Aorta (tissue), 5 donors: Measurements from ENCODE around the gene HOXB3. TPM values are rescaled to one million over a fixed set of nuclear protein-coding genes. Genes with fewer than 3 reads are reported as not detected.

ENCODE experiments used
- ATAC-seq: fragments of 200-7000 bp; cut with Tn5 transposase; one replicate; pipeline ENCODE4 v1.9.1; 2022; ENCODE audit warnings: moderate library complexity; ENCODE audit not compliant: low FRiP score
- DNase-seq, 2 donors: peaks; one replicate each; pipeline ENCODE4 v3.0.0-alpha.2; 2020
- H3K27ac ChIP-seq, 2 donors: one replicate each; pipeline ENCODE4 v1.5.1; 2013; ENCODE audit warnings: low read length in 2 of 2, mild to moderate bottlenecking in 2 of 2, moderate library complexity in 2 of 2, control low read depth in 1 of 2, inconsistent platforms in 1 of 2, low read depth in 1 of 2
- H3K27me3 ChIP-seq, 2 donors: one replicate each; pipeline ENCODE4 v1.6.1; 2013; ENCODE audit warnings: control low read depth in 1 of 2, low read length in 1 of 2, mild to moderate bottlenecking in 1 of 2, moderate library complexity in 1 of 2; ENCODE audit not compliant: insufficient read depth in 2 of 2, control insufficient read depth in 1 of 2
- H3K36me3 ChIP-seq, 2 donors: one replicate each; pipeline ENCODE4 v1.6.1; 2013; ENCODE audit warnings: control low read depth in 1 of 2, low read length in 1 of 2, mild to moderate bottlenecking in 1 of 2; ENCODE audit not compliant: insufficient read depth in 2 of 2, control insufficient read depth in 1 of 2
- H3K4me1 ChIP-seq, 2 donors: one replicate each; pipeline ENCODE4 v1.6.1; 2013; ENCODE audit warnings: low read length in 2 of 2, control low read depth in 1 of 2, mild to moderate bottlenecking in 1 of 2, moderate library complexity in 1 of 2; ENCODE audit not compliant: insufficient read depth in 2 of 2, control insufficient read depth in 1 of 2
- H3K4me3 ChIP-seq, 2 donors: one replicate each; pipeline ENCODE4 v1.5.1; 2013; ENCODE audit warnings: low read length in 2 of 2, control low read depth in 1 of 2, mild to moderate bottlenecking in 1 of 2
- H3K9me3 ChIP-seq: one replicate; pipeline ENCODE4 v1.6.1; 2013; ENCODE audit warnings: mild to moderate bottlenecking, low read length; ENCODE audit not compliant: control insufficient read depth
- WGBS, 2 donors: extraction: QIAGEN DNeasy Blood & Tissue Kit; methylation state at CpG; one replicate each; pipeline ENCODE4 v1.1.7; 2013; 5-methylcytosine and 5-hydroxymethylcytosine counted together
- intact Hi-C, 2 donors: fragments of 100-400 bp; cut with DNase I; formaldehyde crosslinking; loops; one replicate each; pipeline versions ENCODE4 v1.14.2 to v1.15.0; 2022
- polyA plus RNA-seq, 2 donors: library from polyadenylated mRNA; stranded (reverse); fragments of 200-250 nt; gene quantifications; one replicate each; pipeline ENCODE4 v1.2.3, GENCODE V29; 2013
- total RNA-seq, 2 donors: library from RNA; stranded (reverse); fragmentation: NEBNext Ultra II Directional; extraction: Animal tissue kit (Norgen Biotek cat#: 25700); gene quantifications; one replicate each; pipeline ENCODE4 v1.2.1, GENCODE V29; 2021
- donor health status: healthy with polysubstance abuse.
- donor health status: Bipolar disorder and iron deficiency.
- donor health status: DM: no; HTN: no; CAD: no.
- donor health status: DM: no; HTN: no; CAD: no.
- donor health status: DM: yes; HTN: yes; CAD: no.

Gene HOXB3
- total and polyA plus RNA-seq, 4 donors = 2.4 to 62.9 (median 25.3) TPM

DNA sequence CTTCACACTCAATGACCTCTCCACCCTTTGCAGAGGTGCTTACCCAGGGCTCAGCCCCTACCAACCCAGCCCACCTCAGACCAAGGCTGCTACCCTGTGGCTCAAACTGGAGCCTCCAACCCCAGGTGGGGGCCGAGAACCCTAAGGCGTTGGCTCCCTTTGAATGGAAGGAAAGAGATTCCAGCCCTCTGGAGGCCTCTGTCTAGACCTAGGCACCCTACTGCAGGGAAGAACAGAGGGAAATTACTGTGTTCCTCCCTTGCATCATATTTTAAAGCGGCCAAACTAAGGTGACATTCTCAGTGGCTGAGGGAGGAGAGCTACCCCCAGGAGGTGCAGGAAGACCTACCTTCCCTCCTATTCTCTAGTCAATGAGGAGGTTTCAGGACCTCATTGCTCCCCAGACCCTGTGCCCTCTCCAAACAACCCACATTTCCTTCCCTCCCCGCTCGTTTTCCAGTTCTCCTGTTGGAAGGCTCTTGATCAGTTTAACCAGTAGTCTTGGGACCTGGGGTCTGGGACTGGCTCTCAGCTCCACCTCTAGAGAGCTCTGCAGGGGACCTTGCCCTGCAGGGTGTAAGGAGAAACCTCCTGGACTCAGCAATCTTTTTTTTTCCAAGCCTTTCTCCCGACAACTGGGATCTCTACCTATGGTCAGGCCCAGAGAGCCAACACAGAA lies 30.6 kb upstream of the HOXB3 start:
- 77 to 92% methylated on average over 6 of the region's 6 CpGs for WGBS, 2 donors
- Histone ChIP-seq H3K27ac (no peak overlapping the region), H3K4me3 (no peak overlapping the region), H3K36me3 (no peaks in the 10 kb centered on the region), H3K27me3 (no peaks in the 10 kb centered on the region), H3K9me3 (no peaks in the 10 kb centered on the region), H3K4me1 (no peaks in the 10 kb centered on the region)
- no peak for DNase-seq
- intact Hi-C loops = loop anchor here in 1 of 2 donors (5.0 kb wide), 1 partner anchor 288 kb away; no protein-coding TSS in a partner anchor
- ATAC-seq = no peak

DNA sequence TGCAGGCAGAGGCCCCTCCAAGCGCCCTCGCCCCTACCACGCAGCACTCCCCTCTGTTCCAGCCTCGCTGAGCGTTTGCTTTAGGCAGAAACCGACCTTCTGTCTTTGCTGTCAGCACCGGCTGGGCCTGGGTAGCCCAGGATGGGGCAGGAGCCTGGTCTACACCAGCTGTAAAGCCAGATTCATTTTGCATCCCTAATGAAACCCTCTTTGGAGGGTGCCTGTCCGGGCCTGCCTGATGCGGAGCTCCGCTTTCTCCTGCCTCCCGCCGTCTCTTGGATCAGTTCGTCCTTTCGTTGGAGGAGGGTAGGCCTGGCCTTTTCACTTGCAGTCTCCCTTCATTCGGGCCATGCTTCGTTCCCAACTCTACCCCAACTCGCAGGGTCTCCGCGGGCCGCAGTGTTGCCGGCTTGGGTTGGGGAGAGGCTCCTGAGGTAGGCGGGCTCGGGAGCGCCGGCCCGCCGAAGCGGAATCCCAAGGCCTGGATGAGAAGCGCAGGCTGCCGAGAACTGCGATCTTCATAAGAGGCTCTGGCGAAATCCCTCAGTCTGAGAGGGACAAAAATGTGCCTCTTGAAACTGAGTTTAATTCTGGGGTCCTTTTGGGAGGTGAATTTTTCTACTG lies 29.9 kb upstream of the HOXB3 start:
- intact Hi-C loops = loop anchor here (5.0 kb wide), 3 partner anchors 268 to 288 kb away; no protein-coding TSS in a partner anchor
- H3K36me3 ChIP-seq = no peaks in the 10 kb centered on the region
- no peak overlapping the region for H3K4me3 ChIP-seq
- no peak for ATAC-seq
- no peaks in the 10 kb centered on the region for H3K9me3 ChIP-seq
- 64 to 78% methylated on average over 32 of the region's 32 CpGs for WGBS, 2 donors
- no peak for DNase-seq
- H3K4me1 ChIP-seq = no peaks in the 10 kb centered on the region
- H3K27ac ChIP-seq = no peak overlapping the region
- no peaks in the 10 kb centered on the region for H3K27me3 ChIP-seq

GRCh38 chr17:48618256-48618896 lies 28.3 kb upstream of the HOXB3 start:
- Histone ChIP-seq H3K27ac (no peak overlapping the region), H3K9me3 (no peaks in the 10 kb centered on the region), H3K27me3 (no peaks in the 10 kb centered on the region), H3K36me3 (no peaks in the 10 kb centered on the region), H3K4me3 (no peak overlapping the region), H3K4me1 (no peaks in the 10 kb centered on the region)
- intact Hi-C loops = loop anchor here (5.0 kb wide), 2 partner anchors 266 to 281 kb away; no protein-coding TSS in a partner anchor
- DNase-seq (peak; percentile 90 to 96), ATAC-seq (peak; percentile 92)
- WGBS, 2 donors = 6 to 7% methylated on average over 25 of the region's 25 CpGs

DNA sequence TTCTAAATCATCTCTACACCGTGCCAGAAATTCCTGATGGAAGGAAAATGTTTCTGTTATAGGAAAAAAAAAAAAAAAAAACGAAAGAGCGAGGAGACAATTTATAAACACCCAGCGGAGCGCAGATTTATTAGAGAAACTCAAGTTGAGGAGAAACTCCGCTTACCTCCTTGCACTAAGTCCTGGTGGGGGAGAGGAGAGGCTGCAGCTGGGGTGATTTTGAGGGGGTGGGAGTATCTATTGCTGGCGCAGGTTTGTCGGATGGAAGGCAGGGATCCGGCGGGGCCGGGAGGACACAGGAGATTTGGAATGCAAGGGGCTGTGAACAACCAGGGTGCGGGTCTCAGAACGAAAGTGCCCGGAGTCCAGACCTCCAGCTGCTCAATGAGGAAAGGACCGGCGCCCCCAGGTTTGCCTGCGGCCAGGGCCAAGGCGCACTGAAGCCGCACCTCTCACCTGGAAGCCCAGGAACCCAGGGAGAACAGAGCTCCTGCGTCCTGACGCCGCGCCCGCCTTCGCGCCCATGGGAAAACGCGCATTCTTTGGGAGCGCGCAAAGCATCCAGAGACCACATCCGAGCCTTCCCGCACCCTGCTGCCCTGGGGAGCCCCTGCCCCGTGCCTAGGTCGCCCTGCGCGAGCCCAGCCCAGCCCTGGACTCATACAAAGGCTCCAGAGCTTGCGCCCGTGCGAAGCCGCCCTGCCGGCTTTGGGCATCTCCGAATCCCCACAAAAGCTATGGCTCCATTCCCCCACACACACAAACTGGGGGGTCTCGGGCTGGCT lies 27.6 kb upstream of the HOXB3 start:
- Histone ChIP-seq H3K4me1 (no peaks in the 10 kb centered on the region), H3K4me3 (no peak overlapping the region), H3K9me3 (no peaks in the 10 kb centered on the region), H3K27ac (no peak overlapping the region), H3K27me3 (no peaks in the 10 kb centered on the region), H3K36me3 (no peaks in the 10 kb centered on the region)
- WGBS, 2 donors = 12 to 14% methylated on average over 37 to 43 of the region's 43 CpGs
- DNase-seq (peak in 1 of 2 donors; percentile 70), ATAC-seq (no peak)
- intact Hi-C loops = loop anchor here (5.0 kb wide), 2 partner anchors 265 to 280 kb away; no protein-coding TSS in a partner anchor

DNA sequence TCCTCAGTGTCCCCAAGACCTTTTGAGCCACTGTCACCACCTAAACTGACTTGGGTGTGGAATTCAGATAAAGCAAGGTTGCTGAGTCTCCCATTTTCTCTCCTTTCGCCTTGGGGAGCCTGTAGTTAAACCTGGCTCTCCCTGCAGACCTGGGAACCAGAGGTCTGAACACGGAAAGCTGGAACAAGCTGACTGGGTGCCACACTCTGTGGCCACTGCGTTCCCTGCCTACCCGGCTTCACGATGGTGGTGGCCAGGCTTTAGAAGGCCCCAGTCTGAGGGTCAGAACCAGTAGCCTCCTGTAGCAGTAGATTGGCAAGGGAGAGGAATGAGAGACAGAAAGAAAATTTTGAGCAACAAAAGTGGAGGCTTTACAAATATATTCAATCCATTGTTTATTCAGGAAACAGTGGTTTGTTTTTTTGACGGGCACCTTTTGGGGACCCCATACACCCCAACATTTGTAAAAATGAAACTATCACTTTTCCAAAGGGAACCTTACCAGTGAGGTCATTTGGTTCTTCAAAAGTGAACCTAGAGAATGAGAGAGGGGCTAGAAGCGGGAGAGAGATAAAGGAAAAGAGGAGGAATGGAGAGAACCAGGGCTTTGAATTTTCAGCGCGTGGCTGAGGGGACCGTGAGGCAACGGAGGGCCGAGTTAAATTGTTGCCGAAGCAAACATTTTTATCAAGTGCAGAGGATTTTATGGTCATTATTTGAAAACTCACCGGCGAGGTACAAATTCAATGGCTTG lies 26.9 kb upstream of the HOXB3 start:
- intact Hi-C loops = loop anchor here (5.0 kb wide), 2 partner anchors 265 to 280 kb away; no protein-coding TSS in a partner anchor
- Histone ChIP-seq H3K4me3 (no peak overlapping the region), H3K4me1 (no peaks in the 10 kb centered on the region), H3K27ac (no peak overlapping the region), H3K9me3 (no peaks in the 10 kb centered on the region), H3K36me3 (no peaks in the 10 kb centered on the region), H3K27me3 (no peaks in the 10 kb centered on the region)
- no peak for DNase-seq
- 53 to 62% methylated on average over 15 of the region's 15 CpGs for WGBS, 2 donors
- no peak for ATAC-seq

- Histone ChIP-seq H3K4me3 (no peak overlapping the region), H3K27me3 (no peaks in the 10 kb centered on the region)
- intact Hi-C loops = loop anchor here (5.0 kb wide), 2 partner anchors 264 to 279 kb away; no protein-coding TSS in a partner anchor
Measured at GRCh38 chr17:48615963-48616716, 26.1 kb upstream of the HOXB3 start.

DNA sequence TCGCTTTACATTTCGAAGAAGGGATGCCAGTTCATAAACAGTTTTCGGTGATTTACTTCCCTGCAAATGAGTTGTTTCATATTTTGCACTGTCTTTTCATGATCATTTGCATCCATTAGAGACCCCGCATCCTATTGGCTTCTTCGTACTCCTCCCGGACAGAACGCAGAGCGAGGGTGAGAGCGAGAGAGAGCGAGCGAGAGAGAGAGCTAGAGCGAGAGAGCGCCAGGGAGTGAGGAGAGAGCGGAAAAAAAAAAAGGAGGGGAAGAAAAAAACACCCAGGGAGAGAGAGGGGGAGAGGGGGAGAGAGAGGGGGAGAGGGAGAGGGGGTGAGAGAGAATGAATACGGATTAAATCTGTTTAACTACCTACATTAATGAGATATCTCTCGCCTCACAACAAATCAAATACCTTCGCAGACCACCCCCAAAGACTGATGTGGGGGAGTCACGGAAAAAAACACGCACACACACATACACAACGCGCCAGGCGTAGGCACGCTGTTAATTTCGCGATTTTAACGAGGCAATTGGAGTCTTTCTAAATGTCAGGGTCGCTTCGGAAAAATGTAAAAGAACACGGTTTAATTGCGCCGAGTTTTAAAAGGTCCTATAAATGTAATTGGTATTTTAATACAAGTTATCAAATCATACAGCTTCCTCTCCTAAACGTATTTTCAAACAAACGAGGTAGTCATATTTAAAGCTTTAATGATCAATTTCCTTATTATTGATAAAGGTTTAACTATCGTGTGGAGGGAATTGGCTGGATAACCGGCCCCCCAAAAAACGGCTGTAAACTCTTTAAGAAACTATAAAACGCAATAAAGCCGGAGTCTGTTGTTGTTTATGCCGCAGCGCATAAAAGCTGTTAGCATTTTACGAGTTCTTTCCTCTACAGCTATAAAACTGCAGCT lies 25.3 kb upstream of the HOXB3 start, which contains the start of gene HOXB8:
HOXB8 (minus strand) TSS at position 246 of the 916 bp plus-strand sequence. CDS start 588 bp downstream, outside the sequence.
- ATAC-seq = no peak
- intact Hi-C loops = loop anchor here (5.0 kb wide), 2 partner anchors 263 to 278 kb away; no protein-coding TSS in a partner anchor
- 42 to 52% methylated on average over 41 of the region's 41 CpGs for WGBS, 2 donors
- Histone ChIP-seq H3K27ac (no peak within 1 kb of the TSS), H3K36me3 (no peaks in the 10 kb centered on the region), H3K4me1 (no peaks in the 10 kb centered on the region), H3K9me3 (no peaks in the 10 kb centered on the region), H3K27me3 (no peaks in the 10 kb centered on the region), H3K4me3 (no peak within 1 kb of the TSS)
- no peak for DNase-seq

More at GRCh38 chr17:48615963-48616716, 26.1 kb upstream of the HOXB3 start:
- DNase-seq = no peak
- 58 to 84% methylated on average over 17 of the region's 17 CpGs for WGBS, 2 donors
- no peak for ATAC-seq
- no peak overlapping the region for H3K27ac ChIP-seq
- H3K36me3 ChIP-seq = no peaks in the 10 kb centered on the region
- no peaks in the 10 kb centered on the region for H3K4me1 ChIP-seq
- no peaks in the 10 kb centered on the region for H3K9me3 ChIP-seq
